Aorta (tissue), 5 donors: ENCODE results near the gene IQCM. TPM values are rescaled to one million over a fixed set of nuclear protein-coding genes. Genes with fewer than 3 reads are reported as not detected.
A peak's percentile ranks its signal among the peaks of the same experiment; 100 is the strongest.

Experiments
- ATAC-seq: fragments of 200-7000 bp; cut with Tn5 transposase; one replicate; pipeline ENCODE4 v1.9.1; 2022; ENCODE audit warnings: moderate library complexity; ENCODE audit not compliant: low FRiP score
- DNase-seq, 2 donors: peaks; one replicate each; pipeline ENCODE4 v3.0.0-alpha.2; 2020
- H3K27ac ChIP-seq, 2 donors: one replicate each; pipeline ENCODE4 v1.5.1; 2013; ENCODE audit warnings: low read length in 2 of 2, mild to moderate bottlenecking in 2 of 2, moderate library complexity in 2 of 2, control low read depth in 1 of 2, inconsistent platforms in 1 of 2, low read depth in 1 of 2
- H3K27me3 ChIP-seq, 2 donors: one replicate each; pipeline ENCODE4 v1.6.1; 2013; ENCODE audit warnings: control low read depth in 1 of 2, low read length in 1 of 2, mild to moderate bottlenecking in 1 of 2, moderate library complexity in 1 of 2; ENCODE audit not compliant: insufficient read depth in 2 of 2, control insufficient read depth in 1 of 2
- H3K36me3 ChIP-seq, 2 donors: one replicate each; pipeline ENCODE4 v1.6.1; 2013; ENCODE audit warnings: control low read depth in 1 of 2, low read length in 1 of 2, mild to moderate bottlenecking in 1 of 2; ENCODE audit not compliant: insufficient read depth in 2 of 2, control insufficient read depth in 1 of 2
- H3K4me1 ChIP-seq, 2 donors: one replicate each; pipeline ENCODE4 v1.6.1; 2013; ENCODE audit warnings: low read length in 2 of 2, control low read depth in 1 of 2, mild to moderate bottlenecking in 1 of 2, moderate library complexity in 1 of 2; ENCODE audit not compliant: insufficient read depth in 2 of 2, control insufficient read depth in 1 of 2
- H3K4me3 ChIP-seq, 2 donors: one replicate each; pipeline ENCODE4 v1.5.1; 2013; ENCODE audit warnings: low read length in 2 of 2, control low read depth in 1 of 2, mild to moderate bottlenecking in 1 of 2
- H3K9me3 ChIP-seq: one replicate; pipeline ENCODE4 v1.6.1; 2013; ENCODE audit warnings: mild to moderate bottlenecking, low read length; ENCODE audit not compliant: control insufficient read depth
- WGBS, 2 donors: extraction: QIAGEN DNeasy Blood & Tissue Kit; methylation state at CpG; one replicate each; pipeline ENCODE4 v1.1.7; 2013; 5-methylcytosine and 5-hydroxymethylcytosine counted together
- intact Hi-C, 2 donors: fragments of 100-400 bp; cut with DNase I; formaldehyde crosslinking; loops; one replicate each; pipeline versions ENCODE4 v1.14.2 to v1.15.0; 2022
- long read RNA-seq, 2 donors: library from polyadenylated mRNA; unstranded; transcript quantifications; one replicate each; pipeline ENCODE4 v2.0.0, GENCODE V29; 2020 to 2021
- polyA plus RNA-seq, 2 donors: library from polyadenylated mRNA; stranded (reverse); fragments of 200-250 nt; gene quantifications; one replicate each; pipeline ENCODE4 v1.2.3, GENCODE V29; 2013
- total RNA-seq, 2 donors: library from RNA; stranded (reverse); fragmentation: NEBNext Ultra II Directional; extraction: Animal tissue kit (Norgen Biotek cat#: 25700); gene quantifications; one replicate each; pipeline ENCODE4 v1.2.1, GENCODE V29; 2021
- donor health status: healthy with polysubstance abuse.
- donor health status: Bipolar disorder and iron deficiency.
- donor health status: DM: no; HTN: no; CAD: no.
- donor health status: DM: no; HTN: no; CAD: no.
- donor health status: DM: yes; HTN: yes; CAD: no.

IQCM gene
- total RNA-seq (not detected), polyA plus RNA-seq (not detected)
- long read RNA-seq, donor 1, result 0 reads
- long read RNA-seq, donor 2, result 0 reads

GRCh38 chr4:149815743-149816142, at the start of gene IQCM:
TSS of gene IQCM (minus strand) at chr4:149815843. CDS start at chr4:149742691, 73,152 bp downstream.
- Histone ChIP-seq H3K36me3 (no peaks in the 10 kb centered on the region), H3K9me3 (no peaks in the 10 kb centered on the region), H3K4me1 (no peaks in the 10 kb centered on the region), H3K27ac (no peak within 1 kb of the TSS), H3K27me3 (no peaks in the 10 kb centered on the region), H3K4me3 (no peak within 1 kb of the TSS)
- intact Hi-C loops, result no loop called here
- no peak for ATAC-seq
- DNase-seq, result no peak
- WGBS, 2 donors, result 72 to 79% methylated on average over 1 of the region's 1 CpG

- DNase-seq (no peak), ATAC-seq (no peak)
- intact Hi-C loops, result loop anchor here in 1 of 2 donors (5.0 kb wide), 1 partner anchor 525 kb away; no protein-coding TSS in a partner anchor
- WGBS, 2 donors, result 87 to 89% methylated on average over 3 of the region's 3 CpGs
- no peaks in the 10 kb centered on the region for H3K27me3 ChIP-seq
- H3K4me3 ChIP-seq, result no peak overlapping the region
- H3K36me3 ChIP-seq, result no peaks in the 10 kb centered on the region
- H3K27ac ChIP-seq, result no peak overlapping the region
- no peaks in the 10 kb centered on the region for H3K4me1 ChIP-seq
- no peaks in the 10 kb centered on the region for H3K9me3 ChIP-seq
Observed at GRCh38 chr4:149857446-149857845, 41.8 kb upstream of the IQCM start.

- Histone ChIP-seq H3K36me3 (no peaks in the 10 kb centered on the region), H3K4me3 (no peak overlapping the region), H3K4me1 (no peaks in the 10 kb centered on the region), H3K27me3 (no peaks in the 10 kb centered on the region), H3K9me3 (no peaks in the 10 kb centered on the region), H3K27ac (no peak overlapping the region)
- intact Hi-C loops, result no loop called here
- ATAC-seq (no peak), DNase-seq (no peak)
Observed at GRCh38 chr4:149845743-149846142, 30.1 kb upstream of the IQCM start.

- H3K27me3 ChIP-seq, result no peaks in the 10 kb centered on the region
- WGBS, 2 donors, result 53 to 59% methylated on average over 1 of the region's 1 CpG
- intact Hi-C loops, result no loop called here
- no peak overlapping the region for H3K4me3 ChIP-seq
- no peaks in the 10 kb centered on the region for H3K4me1 ChIP-seq
- no peak overlapping the region for H3K27ac ChIP-seq
- H3K9me3 ChIP-seq, result no peaks in the 10 kb centered on the region
- ATAC-seq, result no peak
- H3K36me3 ChIP-seq, result no peaks in the 10 kb centered on the region
- no peak for DNase-seq
Observed at GRCh38 chr4:149841686-149842085, 26.0 kb upstream of the IQCM start.

GRCh38 chr4:149838036-149838435, 22.4 kb upstream of the IQCM start:
- no peaks in the 10 kb centered on the region for H3K9me3 ChIP-seq
- no peak for DNase-seq
- 84 to 88% methylated on average over 1 of the region's 1 CpG for WGBS, 2 donors
- H3K4me3 ChIP-seq, result no peak overlapping the region
- no peaks in the 10 kb centered on the region for H3K36me3 ChIP-seq
- H3K4me1 ChIP-seq, result no peaks in the 10 kb centered on the region
- H3K27me3 ChIP-seq, result no peaks in the 10 kb centered on the region
- no peak overlapping the region for H3K27ac ChIP-seq
- intact Hi-C loops, result no loop called here
- no peak for ATAC-seq

- H3K36me3 ChIP-seq, result no peaks in the 10 kb centered on the region
- no peak overlapping the region for H3K4me3 ChIP-seq
- no peak overlapping the region for H3K27ac ChIP-seq
- H3K4me1 ChIP-seq, result no peaks in the 10 kb centered on the region
- WGBS, 2 donors, result 68 to 69% methylated on average over 3 of the region's 3 CpGs
- H3K9me3 ChIP-seq, result no peaks in the 10 kb centered on the region
- DNase-seq, result no peak
- intact Hi-C loops, result no loop called here
- no peak for ATAC-seq
- H3K27me3 ChIP-seq, result no peaks in the 10 kb centered on the region
Observed at GRCh38 chr4:149836546-149836945, 20.9 kb upstream of the IQCM start.

GRCh38 chr4:149835280-149835679, 19.6 kb upstream of the IQCM start:
- no peaks in the 10 kb centered on the region for H3K4me1 ChIP-seq
- no peaks in the 10 kb centered on the region for H3K27me3 ChIP-seq
- H3K27ac ChIP-seq, result no peak overlapping the region
- intact Hi-C loops, result no loop called here
- no peaks in the 10 kb centered on the region for H3K9me3 ChIP-seq
- 92 to 93% methylated on average over 15 of the region's 15 CpGs for WGBS, 2 donors
- no peaks in the 10 kb centered on the region for H3K36me3 ChIP-seq
- H3K4me3 ChIP-seq, result no peak overlapping the region
- DNase-seq, result no peak
- peak; percentile 69 for ATAC-seq

GRCh38 chr4:149831656-149832208, 16.1 kb upstream of the IQCM start:
- DNase-seq (no peak), ATAC-seq (no peak)
- H3K36me3 ChIP-seq, result no peaks in the 10 kb centered on the region
- no peaks in the 10 kb centered on the region for H3K9me3 ChIP-seq
- H3K27me3 ChIP-seq, result no peaks in the 10 kb centered on the region
- intact Hi-C loops, result no loop called here
- H3K4me3 ChIP-seq, result no peak overlapping the region
- H3K4me1 ChIP-seq, result no peaks in the 10 kb centered on the region
- H3K27ac ChIP-seq, result no peak overlapping the region

GRCh38 chr4:149830823-149831222, 15.2 kb upstream of the IQCM start:
- WGBS, 2 donors, result 89 to 90% methylated on average over 3 of the region's 3 CpGs
- Histone ChIP-seq H3K36me3 (no peaks in the 10 kb centered on the region), H3K27me3 (no peaks in the 10 kb centered on the region), H3K4me1 (no peaks in the 10 kb centered on the region), H3K4me3 (no peak overlapping the region), H3K27ac (no peak overlapping the region), H3K9me3 (no peaks in the 10 kb centered on the region)
- no peak for ATAC-seq
- intact Hi-C loops, result no loop called here
- no peak for DNase-seq
